Keratinocyte (primary cell): Measurements from ENCODE around the gene CSH2.

Experiments
- CTCF ChIP-seq, 3 experiments: IDR thresholded peaks in 1 of 3; conservative IDR thresholded peaks in 1 of 3; optimal IDR thresholded peaks in 1 of 3; 2 replicates in 2 of 3; 3 replicates in 1 of 3; pipeline versions ENCODE3 to v1.5.1; 2011; ENCODE audit warnings: low read length in 3 of 3, mild to moderate bottlenecking in 3 of 3, moderate library complexity in 2 of 3, control low read depth in 1 of 3, inconsistent platforms in 1 of 3; ENCODE audit not compliant: insufficient read depth in 2 of 3; ENCODE audit errors: extremely low read depth in 1 of 3
- EZH2 ChIP-seq: IDR thresholded peaks from one replicate; pipeline ENCODE4 v1.6.1; 2012; ENCODE audit warnings: inconsistent platforms, mild to moderate bottlenecking, low read length, moderate library complexity

- TF ChIP-seq CTCF (optimal IDR thresholded peaks at IDR 0.05 in 1 of 3, IDR thresholded peaks at IDR 0.05 in 1 of 3, conservative IDR thresholded peaks at IDR 0.05 in 1 of 3; ENCODE audit: extremely low read depth in 1 of 3, insufficient read depth in 2 of 3, low read length in 3 of 3), result peak; percentile 26 to 69 (median 39)
- TF ChIP-seq EZH2, result no peak
Measured at GRCh38 chr17:63827002-63827800, 46.3 kb downstream of the CSH2 start, which contains the start of the genes FTSJ3 and PSMC5.
